Choroid plexus epithelial cell (primary cell): ENCODE data around the gene MYO1G.
A peak's percentile ranks its signal among the peaks of the same experiment; 100 is the strongest.

Source experiments
- DNase-seq: peaks from one replicate; pipeline ENCODE4 v3.0.0-alpha.2; 2010; ENCODE audit warnings: low read depth
- H3K4me3 ChIP-seq: 2 replicates; pipeline ENCODE4 v1.5.1; 2011; ENCODE audit warnings: low read depth, mild to moderate bottlenecking, control low read depth, low read length, moderate library complexity
- CTCF ChIP-seq: conservative IDR thresholded peaks from 2 replicates; pipeline ENCODE4 v1.5.1; 2011; ENCODE audit warnings: low read depth, mild to moderate bottlenecking, control low read depth, inconsistent platforms, low read length, moderate library complexity

MYO1G gene

GRCh38 chr7:45007571-45008328 is 28.9 kb upstream of the MYO1G start:
- no peak overlapping the region for H3K4me3 ChIP-seq
- no peak for TF ChIP-seq CTCF
- DNase-seq = no peak

GRCh38 chr7:45007106-45007505 is 28.3 kb upstream of the MYO1G start:
- H3K4me3 ChIP-seq = no peak overlapping the region
- no peak for TF ChIP-seq CTCF
- DNase-seq = no peak

- no peak for DNase-seq
- TF ChIP-seq CTCF = no peak
These were observed 25.0 kb upstream of the MYO1G start for GRCh38 chr7:45003789-45004188.

GRCh38 chr7:45001826-45002225 is 23.0 kb upstream of the MYO1G start:
- TF ChIP-seq CTCF = no peak
- DNase-seq = no peak
- no peak overlapping the region for H3K4me3 ChIP-seq

More at GRCh38 chr7:45003789-45004188, 25.0 kb upstream of the MYO1G start:
- no peak overlapping the region for H3K4me3 ChIP-seq

- DNase-seq = no peak
- no peak for TF ChIP-seq CTCF
- peak overlapping the region; percentile 73 for H3K4me3 ChIP-seq
These were observed 22.4 kb upstream of the MYO1G start for GRCh38 chr7:45001138-45001694.

GRCh38 chr7:45000093-45001032 is 21.5 kb upstream of the MYO1G start, which contains the start of gene CCM2:
Gene CCM2 (plus strand): TSS chr7:45000201. CDS start chr7:45000334, 133 bp downstream.
- H3K4me3 ChIP-seq = peak within 1 kb of the TSS; percentile 73
- no peak for TF ChIP-seq CTCF
- DNase-seq = peak; percentile 31
